Stomach (tissue), 4 donors: ENCODE results near the gene NPM3.

Source experiments
- CTCF ChIP-seq, 7 experiments: fragments of 450-650 bp in 4 of 7; fragments of 200-600 bp in 3 of 7; sonication (generic) in 3 of 7; IDR thresholded peaks; one replicate each; pipeline ENCODE4 v1.5.1; 2016 to 2019; ENCODE audit warnings: antibody characterized with exemption in 7 of 7, control low read depth in 2 of 7, mild to moderate bottlenecking in 1 of 7
- EP300 ChIP-seq: sonication (generic); formaldehyde crosslinking; IDR thresholded peaks from one replicate; pipeline ENCODE4 v1.6.1; 2017; ENCODE audit warnings: antibody characterized with exemption

DNA sequence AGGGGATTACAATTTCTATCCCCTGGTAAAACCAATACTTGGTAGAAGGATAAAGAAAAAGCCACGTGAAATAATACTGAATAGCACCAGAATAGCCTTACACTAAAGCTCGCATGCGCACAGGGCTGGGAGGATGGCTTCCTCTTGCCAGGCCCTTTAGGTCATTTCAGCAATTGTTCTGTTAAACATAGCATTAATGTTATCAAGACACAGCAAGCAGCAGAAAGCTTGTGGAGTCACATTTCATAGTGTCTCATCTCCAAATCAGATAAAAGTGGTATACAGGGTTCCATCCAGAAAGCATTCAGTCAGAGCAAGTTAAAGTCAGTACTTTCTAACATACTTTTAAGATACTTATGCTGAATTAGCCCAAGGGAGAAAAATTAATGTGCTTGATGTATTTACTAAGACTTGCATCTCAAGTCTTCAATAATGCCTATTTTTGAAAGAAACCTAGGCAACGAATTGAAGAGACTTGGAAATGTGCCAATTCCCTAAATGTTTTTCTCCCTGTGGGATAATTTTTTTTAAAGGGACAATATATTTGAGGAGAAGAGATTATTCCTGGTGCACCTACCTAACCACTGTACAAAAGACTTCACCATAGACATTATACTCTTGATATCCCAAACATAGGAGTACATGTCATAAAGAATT lies 14.3 kb upstream of the NPM3 start:
- no peak for TF ChIP-seq EP300
- TF ChIP-seq CTCF (IDR thresholded peaks at IDR 0.05): no peak
